Measurements from ENCODE around the gene CDT1. TPM values are rescaled to one million over a fixed set of nuclear protein-coding genes. Genes with fewer than 3 reads are reported as not detected.
A peak's percentile ranks its signal among the peaks of the same experiment; 100 is the strongest.

CDT1 gene
- total RNA-seq, 1 donor from 2014 or later, result 0.26 TPM

GRCh38 chr16:88798772-88799455 lies 4.7 kb upstream of the CDT1 start:
- no peak for DNase-seq (ENCODE audit: low read depth)
- Histone ChIP-seq H3K36me3 (ENCODE audit: control insufficient read depth, insufficient read depth, low read length) (no peaks in the 10 kb centered on the region), H3K4me3 (ENCODE audit: low read depth, low read length) (no peak overlapping the region), H3K27me3 (ENCODE audit: control insufficient read depth, insufficient read depth, low read length) (no peaks in the 10 kb centered on the region)
- TF ChIP-seq CTCF (IDR thresholded peaks at IDR 0.05; ENCODE audit: insufficient read depth, low read length, severe bottlenecking), result no peak
- FAIRE-seq, result no peak

- H3K4me3 ChIP-seq (ENCODE audit: low read depth, low read length), result no peak overlapping the region
- no peaks in the 10 kb centered on the region for H3K27me3 ChIP-seq (ENCODE audit: control insufficient read depth, insufficient read depth, low read length)
- no peak for DNase-seq (ENCODE audit: low read depth)
- no peak for TF ChIP-seq CTCF (IDR thresholded peaks at IDR 0.05; ENCODE audit: insufficient read depth, low read length, severe bottlenecking)
- no peaks in the 10 kb centered on the region for H3K36me3 ChIP-seq (ENCODE audit: control insufficient read depth, insufficient read depth, low read length)
- no peak for FAIRE-seq
Observed at GRCh38 chr16:88799569-88800276, 3.9 kb upstream of the CDT1 start.

DNA sequence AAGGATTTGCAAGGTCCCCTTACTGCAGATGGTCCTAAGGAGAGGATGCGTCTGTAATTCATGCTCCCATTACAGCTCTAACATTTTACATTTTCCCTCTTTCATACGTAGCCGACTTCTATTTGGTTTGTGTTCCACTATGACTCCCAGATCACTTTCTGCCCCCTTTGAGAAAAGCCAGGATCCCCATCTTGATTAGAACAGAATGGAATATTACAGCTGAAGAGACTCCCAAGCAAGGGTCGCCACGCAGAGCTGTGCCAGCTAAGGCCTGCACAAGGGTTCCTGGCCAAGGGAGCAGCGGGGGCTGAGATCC lies 3.4 kb upstream of the CDT1 start:
- DNase-seq (ENCODE audit: low read depth), result no peak
- H3K36me3 ChIP-seq (ENCODE audit: control insufficient read depth, insufficient read depth, low read length), result no peaks in the 10 kb centered on the region
- no peak for TF ChIP-seq CTCF (IDR thresholded peaks at IDR 0.05; ENCODE audit: insufficient read depth, low read length, severe bottlenecking)
- no peaks in the 10 kb centered on the region for H3K27me3 ChIP-seq (ENCODE audit: control insufficient read depth, insufficient read depth, low read length)
- H3K4me3 ChIP-seq (ENCODE audit: low read depth, low read length), result no peak overlapping the region
- FAIRE-seq, result no peak

DNA sequence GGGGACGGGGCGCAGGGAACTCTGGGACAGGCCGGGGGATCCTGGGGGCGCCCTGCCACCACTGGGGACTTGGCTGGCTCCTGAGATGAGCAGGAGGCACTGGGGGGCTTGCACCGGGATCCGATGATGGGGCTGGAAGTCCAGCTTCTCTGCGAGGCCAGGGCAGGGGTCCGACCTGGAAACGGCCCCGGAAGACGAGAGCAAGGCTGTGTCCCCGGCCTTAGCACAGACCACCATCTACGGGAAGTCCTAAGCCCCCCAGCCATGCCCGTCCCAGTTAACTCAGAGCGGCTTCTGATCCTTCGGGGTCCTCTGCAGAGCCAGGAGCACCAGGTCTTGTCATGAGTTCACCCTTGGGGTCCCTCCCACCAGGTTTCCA lies 573 bp downstream of the CDT1 start:
- Histone ChIP-seq H3K27me3 (ENCODE audit: control insufficient read depth, insufficient read depth, low read length) (no peaks in the 10 kb centered on the region), H3K36me3 (ENCODE audit: control insufficient read depth, insufficient read depth, low read length) (peaks cover 4% of the 10 kb centered on the region), H3K4me3 (ENCODE audit: low read depth, low read length) (peak overlapping the region; percentile 70)
- DNase-seq (ENCODE audit: low read depth), result no peak
- no peak for TF ChIP-seq CTCF (IDR thresholded peaks at IDR 0.05; ENCODE audit: insufficient read depth, low read length, severe bottlenecking)
- FAIRE-seq, result no peak

DNA sequence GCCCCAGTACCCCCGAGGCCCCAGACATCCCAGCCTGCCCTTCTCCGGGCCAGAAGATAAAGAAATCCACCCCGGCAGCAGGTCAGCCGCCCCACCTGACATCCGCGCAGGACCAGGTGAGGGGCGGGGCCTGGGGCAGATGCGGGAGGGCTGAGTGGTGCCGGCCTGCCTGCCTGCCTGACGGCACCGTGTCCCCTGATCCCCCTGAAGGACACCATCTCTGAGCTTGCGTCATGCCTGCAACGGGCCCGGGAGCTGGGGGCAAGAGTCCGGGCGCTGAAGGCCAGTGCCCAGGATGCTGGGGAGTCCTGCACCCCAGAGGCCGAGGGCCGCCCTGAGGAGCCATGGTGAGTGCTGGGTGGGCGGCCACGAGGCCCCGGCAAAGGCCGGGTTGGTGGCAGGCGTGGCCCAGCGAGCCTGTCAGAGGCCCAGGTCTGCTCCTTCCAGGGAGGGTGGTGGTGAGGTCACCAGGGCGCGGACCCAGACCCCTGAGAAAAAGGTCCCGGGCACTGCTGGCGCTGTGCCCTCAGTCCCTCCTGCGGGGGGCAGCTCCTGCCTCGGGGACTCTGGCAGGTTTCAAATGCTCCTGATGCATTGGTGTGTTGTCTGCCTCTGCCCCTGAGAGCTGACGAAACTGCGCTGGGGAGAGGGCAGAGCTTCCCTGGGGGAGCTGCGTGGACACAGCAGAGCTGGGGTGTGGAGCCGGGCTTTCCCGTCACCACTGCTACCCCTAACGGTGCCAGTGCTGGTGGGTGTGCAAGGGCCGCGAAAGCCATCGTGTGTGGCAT lies 1.2 kb downstream of the CDT1 start:
- H3K4me3 ChIP-seq (ENCODE audit: low read depth, low read length), result peak overlapping the region; percentile 70
- FAIRE-seq (no peak), DNase-seq (ENCODE audit: low read depth) (no peak)
- TF ChIP-seq CTCF (IDR thresholded peaks at IDR 0.05; ENCODE audit: insufficient read depth, low read length, severe bottlenecking), result no peak
- H3K27me3 ChIP-seq (ENCODE audit: control insufficient read depth, insufficient read depth, low read length), result no peaks in the 10 kb centered on the region
- H3K36me3 ChIP-seq (ENCODE audit: control insufficient read depth, insufficient read depth, low read length), result peaks cover 6% of the 10 kb centered on the region

All from bronchial epithelial cell (primary cell).